IMR-90 (cell line): ENCODE results near the gene SH2D6. TPM values are rescaled to one million over a fixed set of nuclear protein-coding genes. Genes with fewer than 3 reads are reported as not detected.

Experiments
- ATAC-seq: fragments of 200-7000 bp; cut with Tn5 transposase; 2 replicates; pipeline ENCODE4 v1.9.1; 2020; ENCODE audit warnings: low read depth, mild to moderate bottlenecking, moderate library complexity
- BruUV-seq: library from RNA; stranded (reverse); fragments of 400-500 nt; replicated peaks from 2 replicates; lab custom pipeline; 2021; lab: Mats Ljungman, UMichigan
- CTCF ChIA-PET: fragments of 300-600 bp; formaldehyde crosslinking; extraction: SDS; loops from one replicate; lab custom pipeline; 2021; ENCODE audit warnings: antibody characterized with exemption; lab: Yijun Ruan, JAX
- POLR2A ChIA-PET: fragments of 300-600 bp; sonication (Branson Sonifier 250); formaldehyde crosslinking; loops from one replicate; lab custom pipeline; 2022; ENCODE audit warnings: antibody characterized with exemption; ENCODE audit not compliant: unreplicated experiment; lab: Charles Lee
- DNase-seq: peaks from one replicate; pipeline ENCODE4 v3.0.0; 2013
- H2AFZ ChIP-seq: replicated peaks from 2 replicates; pipeline ENCODE3; 2013; ENCODE audit warnings: low read length, mild to moderate bottlenecking; ENCODE audit not compliant: poor library complexity
- H2AK5ac ChIP-seq: 2 replicates; pipeline ENCODE4 v1.6.1; 2013; ENCODE audit warnings: low read depth, low read length, inconsistent platforms
- H2AK9ac ChIP-seq: replicated peaks from 2 replicates; pipeline ENCODE3; 2013; ENCODE audit warnings: mild to moderate bottlenecking, low read depth, low read length, moderate library complexity; ENCODE audit not compliant: poor library complexity
- H2BK120ac ChIP-seq: 2 replicates; pipeline ENCODE4 v1.6.1; 2013; ENCODE audit warnings: low read depth, low read length, inconsistent platforms
- H2BK15ac ChIP-seq: 3 replicates; pipeline ENCODE4 v1.6.1; 2013; ENCODE audit warnings: low read depth, low read length, inconsistent platforms
- H2BK20ac ChIP-seq: 2 replicates; pipeline ENCODE4 v1.6.1; 2013; ENCODE audit warnings: low read depth, mild to moderate bottlenecking, inconsistent platforms, low read length, moderate library complexity
- H2BK5ac ChIP-seq: 2 replicates; pipeline ENCODE4 v1.6.1; 2013; ENCODE audit warnings: mild to moderate bottlenecking, low read depth, low read length, inconsistent platforms; ENCODE audit not compliant: poor library complexity, severe bottlenecking
- H3K14ac ChIP-seq: replicated peaks from 2 replicates; pipeline ENCODE4 v1.6.1; 2013; ENCODE audit warnings: low read depth, low read length, inconsistent platforms
- H3K18ac ChIP-seq: 2 replicates; pipeline ENCODE4 v1.6.1; 2013; ENCODE audit warnings: low read depth, low read length, control low read depth
- H3K23ac ChIP-seq: 2 replicates; pipeline ENCODE4 v1.6.1; 2013; ENCODE audit warnings: low read depth, low read length, inconsistent platforms
- H3K27ac ChIP-seq: 2 replicates; pipeline ENCODE4 v1.5.1; 2013; ENCODE audit warnings: mild to moderate bottlenecking, control low read depth, low read length; ENCODE audit not compliant: insufficient read depth
- H3K27me3 ChIP-seq: 2 replicates; pipeline ENCODE4 v1.6.1; 2013; ENCODE audit warnings: low read length; ENCODE audit not compliant: control insufficient read depth, insufficient read depth
- H3K36me3 ChIP-seq: 2 replicates; pipeline ENCODE4 v1.6.1; 2013; ENCODE audit warnings: low read length, mixed read lengths; ENCODE audit not compliant: control insufficient read depth, insufficient read depth
- H3K4ac ChIP-seq: 2 replicates; pipeline ENCODE4 v1.6.1; 2013; ENCODE audit warnings: low read depth, low read length, inconsistent platforms
- H3K4me1 ChIP-seq: 2 replicates; pipeline ENCODE4 v1.6.1; 2013; ENCODE audit warnings: low read length, mixed read lengths; ENCODE audit not compliant: control insufficient read depth, insufficient read depth
- H3K4me2 ChIP-seq: 2 replicates; pipeline ENCODE4 v1.6.1; 2013; ENCODE audit warnings: low read depth, mild to moderate bottlenecking, control low read depth, low read length, moderate library complexity
- H3K4me3 ChIP-seq: 2 replicates; pipeline ENCODE4 v1.5.1; 2013; ENCODE audit warnings: low read depth, mild to moderate bottlenecking, control low read depth, low read length, moderate library complexity; ENCODE audit not compliant: insufficient read depth
- H3K56ac ChIP-seq: 2 replicates; pipeline ENCODE4 v1.6.1; 2013; ENCODE audit warnings: low read length, inconsistent platforms; ENCODE audit not compliant: insufficient read depth; ENCODE audit errors: extremely low read depth
- H3K79me1 ChIP-seq, 2 experiments: 2 replicates each; pipeline ENCODE4 v1.6.1; 2013; ENCODE audit warnings: low read length in 2 of 2, inconsistent platforms in 1 of 2, low read depth in 1 of 2
- H3K9ac ChIP-seq: 2 replicates; pipeline ENCODE4 v1.6.1; 2013; ENCODE audit warnings: low read depth, low read length, control low read depth
- H3K9me1 ChIP-seq: 2 replicates; pipeline ENCODE4 v1.6.1; 2013; ENCODE audit warnings: low read length, inconsistent platforms; ENCODE audit not compliant: insufficient read depth
- H3K9me3 ChIP-seq: 2 replicates; pipeline ENCODE4 v1.6.1; 2013; ENCODE audit warnings: low read length; ENCODE audit not compliant: control insufficient read depth, insufficient read depth
- H4K20me1 ChIP-seq: 2 replicates; pipeline ENCODE4 v1.6.1; 2013; ENCODE audit warnings: low read length, inconsistent platforms; ENCODE audit not compliant: insufficient read depth
- H4K5ac ChIP-seq: 2 replicates; pipeline ENCODE4 v1.6.1; 2013; ENCODE audit warnings: mild to moderate bottlenecking, low read depth, low read length, control low read depth
- H4K8ac ChIP-seq, 2 experiments: 2 replicates each; pipeline ENCODE4 v1.6.1; 2013; ENCODE audit warnings: low read depth in 2 of 2, low read length in 2 of 2, control low read depth in 1 of 2, inconsistent platforms in 1 of 2
- H4K91ac ChIP-seq: 2 replicates; pipeline ENCODE4 v1.6.1; 2013; ENCODE audit warnings: low read depth, low read length, inconsistent platforms; ENCODE audit not compliant: insufficient read depth
- CEBPB ChIP-seq: IDR thresholded peaks from 2 replicates; pipeline ENCODE4 v1.6.1; 2012; ENCODE audit warnings: low read depth, low read length, improper control_type of control experiment
- CHD1 ChIP-seq: IDR thresholded peaks from 2 replicates; pipeline ENCODE4 v1.6.1; 2012; ENCODE audit warnings: low read depth, low read length, improper control_type of control experiment
- FOS ChIP-seq: fragments of 150-350 bp; IDR thresholded peaks from 2 replicates; pipeline ENCODE4 v1.6.1; 2016; ENCODE audit warnings: low read depth, low read length
- MAFK ChIP-seq: IDR thresholded peaks from 2 replicates; pipeline ENCODE4 v1.6.1; 2012; ENCODE audit warnings: low read depth, low read length, improper control_type of control experiment
- MAZ ChIP-seq: IDR thresholded peaks from 2 replicates; pipeline ENCODE4 v1.6.1; 2012; ENCODE audit warnings: low read depth, mild to moderate bottlenecking, low read length, improper control_type of control experiment, moderate library complexity, borderline replicate concordance
- MXI1 ChIP-seq: IDR thresholded peaks from 2 replicates; pipeline ENCODE4 v1.6.1; 2012; ENCODE audit warnings: low read depth, mild to moderate bottlenecking, low read length, moderate library complexity, borderline replicate concordance
- NFE2L2 ChIP-seq: fragments of 150-350 bp; IDR thresholded peaks from 2 replicates; pipeline ENCODE4 v1.6.1; 2016; ENCODE audit warnings: low read depth, mild to moderate bottlenecking, low read length
- POLR2A ChIP-seq: IDR thresholded peaks from 2 replicates; pipeline ENCODE4 v1.6.1; 2012; ENCODE audit warnings: mild to moderate bottlenecking, low read depth, low read length
- RAD21 ChIP-seq: IDR thresholded peaks from 2 replicates; pipeline ENCODE4 v1.6.1; 2012; ENCODE audit warnings: low read length, improper control_type of control experiment
- WGBS, 2 experiments: methylation state at CpG; one replicate each; pipeline versions ENCODE4 v1.1.5 to v1.1.7; 2013; ENCODE audit warnings: missing lambda C conversion rate in 2 of 2; ENCODE audit not compliant: insufficient read length in 1 of 2; ENCODE audit errors: extremely low coverage in 2 of 2; 5-methylcytosine and 5-hydroxymethylcytosine counted together
- dilution Hi-C: fragments of 300-500 bp; cut with HindIII; formaldehyde crosslinking; loops from one replicate; pipeline ENCODE4 v1.14.3; 2018; ENCODE audit warnings: low sequenced_read_pairs; ENCODE audit not compliant: unreplicated experiment
- in situ Hi-C: fragments of 300-500 bp; cut with MboI; formaldehyde crosslinking; loops from 3 replicates; pipeline ENCODE4 v1.14.3; 2019; ENCODE audit warnings: low sequenced_read_pairs, inconsistent platforms, mixed read lengths
- intact Hi-C: fragments of 100-400 bp; cut with micrococcal nuclease; formaldehyde crosslinking; loops from 2 replicates; pipeline ENCODE4 v1.10.0; 2022
- polyA plus RNA-seq, 3 experiments: library from polyadenylated mRNA; depleted of rRNA; stranded (reverse); fragments of >200 nt; gene quantifications; 2 replicates each; pipeline ENCODE4 v1.2.3, GENCODE V29; 2012; ENCODE audit warnings: low replicate concordance in 1 of 3
- total RNA-seq: library from RNA; depleted of rRNA; stranded (reverse); fragments of >200 nt; gene quantifications from 2 replicates; pipeline ENCODE4 v1.2.3, GENCODE V29; 2012
- TF ChIP-seq, protein P1 (sequence below): conservative IDR thresholded peaks from 2 replicates; pipeline ENCODE4 v1.5.1; 2012; ENCODE audit warnings: mild to moderate bottlenecking, low read depth, low read length, improper control_type of control experiment

Gene SH2D6
- total and polyA plus RNA-seq, 2 of the 4 experiments (the other 2 are of a cell fraction): 0.32 to 0.36 TPM

GRCh38 chr2:85396531-85397470 is 21.7 kb upstream of the SH2D6 start:
- ChIA-PET POLR2A (no interaction called here), CTCF (no interaction called here)
- DNase-seq (no peak), ATAC-seq (peak; percentile 49)
- H4K8ac ChIP-seq: no peak overlapping the region
- no peaks in the 10 kb centered on the region for H3K27me3 ChIP-seq
- H3K27ac ChIP-seq: no peak overlapping the region
- H2BK20ac ChIP-seq: no peak overlapping the region
- H3K4me2 ChIP-seq: no peak overlapping the region
- dilution Hi-C loops: no loop called here
- no peaks in the 10 kb centered on the region; the same call in 1 of the 2 replicates for H4K20me1 ChIP-seq
- no CpG with 5 or more reads among the region's 5 CpGs for WGBS, 2 experiments
- BruUV-seq: no TSS peak
- H3K14ac ChIP-seq: no peak overlapping the region
- peaks cover 17% of the 10 kb centered on the region for H3K36me3 ChIP-seq
- peaks cover 7% of the 10 kb centered on the region; the same call in 1 of the 2 replicates for H3K9me1 ChIP-seq
- in situ Hi-C loops: no loop called here
- no peak overlapping the region for H2AK9ac ChIP-seq
- no peaks in the 10 kb centered on the region for H3K9me3 ChIP-seq
- no peak overlapping the region for H4K5ac ChIP-seq
- H3K4ac ChIP-seq: no peak overlapping the region
- H2BK120ac ChIP-seq: no peak overlapping the region
- H2AK5ac ChIP-seq: no peak overlapping the region
- no peak overlapping the region for H3K56ac ChIP-seq
- H3K4me1 ChIP-seq: peaks cover 4% of the 10 kb centered on the region
- H3K23ac ChIP-seq: no peak overlapping the region
- H4K91ac ChIP-seq: no peak overlapping the region
- intact Hi-C loops: no loop called here
- no peak for TF ChIP-seq CHD1
- TF ChIP-seq CEBPB: no peak
- TF ChIP-seq POLR2A: no peak
- no peak for TF ChIP-seq FOS
- TF ChIP-seq, protein P1, sequence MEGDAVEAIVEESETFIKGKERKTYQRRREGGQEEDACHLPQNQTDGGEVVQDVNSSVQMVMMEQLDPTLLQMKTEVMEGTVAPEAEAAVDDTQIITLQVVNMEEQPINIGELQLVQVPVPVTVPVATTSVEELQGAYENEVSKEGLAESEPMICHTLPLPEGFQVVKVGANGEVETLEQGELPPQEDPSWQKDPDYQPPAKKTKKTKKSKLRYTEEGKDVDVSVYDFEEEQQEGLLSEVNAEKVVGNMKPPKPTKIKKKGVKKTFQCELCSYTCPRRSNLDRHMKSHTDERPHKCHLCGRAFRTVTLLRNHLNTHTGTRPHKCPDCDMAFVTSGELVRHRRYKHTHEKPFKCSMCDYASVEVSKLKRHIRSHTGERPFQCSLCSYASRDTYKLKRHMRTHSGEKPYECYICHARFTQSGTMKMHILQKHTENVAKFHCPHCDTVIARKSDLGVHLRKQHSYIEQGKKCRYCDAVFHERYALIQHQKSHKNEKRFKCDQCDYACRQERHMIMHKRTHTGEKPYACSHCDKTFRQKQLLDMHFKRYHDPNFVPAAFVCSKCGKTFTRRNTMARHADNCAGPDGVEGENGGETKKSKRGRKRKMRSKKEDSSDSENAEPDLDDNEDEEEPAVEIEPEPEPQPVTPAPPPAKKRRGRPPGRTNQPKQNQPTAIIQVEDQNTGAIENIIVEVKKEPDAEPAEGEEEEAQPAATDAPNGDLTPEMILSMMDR: no peak
- TF ChIP-seq MAZ: no peak
- no peak for TF ChIP-seq MAFK
- TF ChIP-seq MXI1: no peak
- TF ChIP-seq RAD21: no peak
- TF ChIP-seq NFE2L2: no peak
- H3K18ac ChIP-seq: no peak overlapping the region
- no peak overlapping the region for H2BK15ac ChIP-seq
- H3K79me1 ChIP-seq: no peaks in the 10 kb centered on the region
- no peak overlapping the region for H2BK5ac ChIP-seq
- H3K4me3 ChIP-seq: no peak overlapping the region
- no peak overlapping the region for H3K9ac ChIP-seq
- no peak overlapping the region for H2AFZ ChIP-seq
